NCI-H2029 treated with DMSO at 0.1 percent for 48 hours (cell line): ENCODE results near the gene SMIM3.
"Not testable (repeated sequence)": the region's sequence is repeated elsewhere in the genome, so short reads cannot be mapped to it uniquely, and the experiment has no call there.

Experiments used
- DNase-seq: peaks from one replicate; lab custom pipeline; 2025; lab: John Stamatoyannopoulos, UW

SMIM3 gene

GRCh38 chr5:150778517-150779396, at the start of gene SMIM3:
Gene SMIM3, plus strand, starts transcription at chr5:150778757. Its CDS starts 16,684 bp downstream, at chr5:150795441.
- DNase-seq, result peak; percentile 16

- DNase-seq, result no peak
These were observed 48.7 kb upstream of the SMIM3 start for GRCh38 chr5:150729859-150730258.

- no peak for DNase-seq
These were observed 46.8 kb upstream of the SMIM3 start for GRCh38 chr5:150731669-150732242.

- DNase-seq, result no peak
These were observed 43.8 kb upstream of the SMIM3 start for GRCh38 chr5:150734579-150735384.

GRCh38 chr5:150738862-150739261, 39.7 kb upstream of the SMIM3 start:
- DNase-seq, result no peak

GRCh38 chr5:150740992-150741391, 37.6 kb upstream of the SMIM3 start:
- no peak for DNase-seq

- not testable (repeated sequence) for DNase-seq
These were observed 36.0 kb upstream of the SMIM3 start for GRCh38 chr5:150742455-150743141.

GRCh38 chr5:150743142-150743488, 35.4 kb upstream of the SMIM3 start:
- not testable (repeated sequence) for DNase-seq

- DNase-seq, result no peak
These were observed 28.1 kb upstream of the SMIM3 start for GRCh38 chr5:150750469-150750868.

- no peak for DNase-seq
These were observed 27.3 kb upstream of the SMIM3 start for GRCh38 chr5:150751096-150751891.

- no peak for DNase-seq
These were observed 25.1 kb upstream of the SMIM3 start for GRCh38 chr5:150753463-150753862.

GRCh38 chr5:150753863-150754262, 24.7 kb upstream of the SMIM3 start:
- DNase-seq, result no peak

- no peak for DNase-seq
These were observed 21.4 kb upstream of the SMIM3 start for GRCh38 chr5:150757087-150757649.

- DNase-seq, result no peak
These were observed 20.4 kb upstream of the SMIM3 start for GRCh38 chr5:150758203-150758530.

GRCh38 chr5:150758531-150759333, 19.8 kb upstream of the SMIM3 start, which contains the start of gene DCTN4:
Gene DCTN4, minus strand, starts transcription at chr5:150759017. Its CDS starts 24 bp downstream, at chr5:150758993.
- DNase-seq, result peak; percentile 98

- no peak for DNase-seq
These were observed 19.3 kb upstream of the SMIM3 start for GRCh38 chr5:150759334-150759583.

GRCh38 chr5:150762211-150762610, 16.3 kb upstream of the SMIM3 start:
- no peak for DNase-seq

- DNase-seq, result peak; percentile 32
These were observed 15.4 kb upstream of the SMIM3 start for GRCh38 chr5:150763023-150763769.

GRCh38 chr5:150764530-150764929, 14.0 kb upstream of the SMIM3 start:
- no peak for DNase-seq
